HG03520 (cell line): ENCODE data around the gene CABCOCO1.

ENCODE experiments used
- ATAC-seq: cut with Tn5 transposase; IDR thresholded peaks from one replicate; pipeline ENCODE4 v1.9.1; 2021; ENCODE audit warnings: mild to moderate bottlenecking, moderate library complexity; ENCODE audit not compliant: unreplicated experiment

Gene CABCOCO1

GRCh38 chr10:61752111-61753011, 89.6 kb downstream of the CABCOCO1 start:
- no peak for ATAC-seq

- no peak for ATAC-seq
These were observed 90.7 kb downstream of the CABCOCO1 start for GRCh38 chr10:61753453-61753852.

GRCh38 chr10:61754587-61755550, 92.1 kb downstream of the CABCOCO1 start:
- no peak for ATAC-seq

GRCh38 chr10:61757001-61757400, 94.3 kb downstream of the CABCOCO1 start:
- no peak for ATAC-seq

GRCh38 chr10:61757525-61758397, 95.0 kb downstream of the CABCOCO1 start:
- ATAC-seq = no peak

GRCh38 chr10:61758433-61758832, 95.7 kb downstream of the CABCOCO1 start:
- ATAC-seq = no peak

GRCh38 chr10:61759751-61760150, 97.0 kb downstream of the CABCOCO1 start:
- no peak for ATAC-seq

- ATAC-seq = no peak
These were observed 98.5 kb downstream of the CABCOCO1 start for GRCh38 chr10:61760943-61761824.

GRCh38 chr10:61761825-61762217, 99.1 kb downstream of the CABCOCO1 start:
- no peak for ATAC-seq

GRCh38 chr10:61763778-61764177, 101.0 kb downstream of the CABCOCO1 start:
- ATAC-seq = no peak

GRCh38 chr10:61764486-61764885, 101.8 kb downstream of the CABCOCO1 start:
- ATAC-seq = no peak

- ATAC-seq = no peak
These were observed 102.7 kb downstream of the CABCOCO1 start for GRCh38 chr10:61765176-61766087.

GRCh38 chr10:61766927-61767326, 104.2 kb downstream of the CABCOCO1 start:
- no peak for ATAC-seq

- ATAC-seq = no peak
These were observed 111.3 kb downstream of the CABCOCO1 start for GRCh38 chr10:61774031-61774430.

GRCh38 chr10:61775111-61775510, 112.4 kb downstream of the CABCOCO1 start:
- no peak for ATAC-seq

- no peak for ATAC-seq
These were observed 114.0 kb downstream of the CABCOCO1 start for GRCh38 chr10:61776615-61777266.

GRCh38 chr10:61778137-61778536, 115.4 kb downstream of the CABCOCO1 start:
- no peak for ATAC-seq

- no peak for ATAC-seq
These were observed 116.5 kb downstream of the CABCOCO1 start for GRCh38 chr10:61779276-61779675.
